HepG2 (cell line): Measurements from ENCODE around the gene SRXN1. TPM values are rescaled to one million over a fixed set of nuclear protein-coding genes. Genes with fewer than 3 reads are reported as not detected.

Experiments
- ATM ChIP-seq: fragments of 450-650 bp; IDR thresholded peaks from 2 replicates; pipeline ENCODE4 v1.7.1; 2017; ENCODE audit warnings: mild to moderate bottlenecking, borderline replicate concordance
- CREB3 ChIP-seq: sonication (generic); formaldehyde crosslinking; IDR thresholded peaks from 2 replicates; pipeline ENCODE4 v1.5.0; 2020; ENCODE audit warnings: missing genetic modification reagents
- EED ChIP-seq: sonication (generic); formaldehyde crosslinking; IDR thresholded peaks from 2 replicates; pipeline ENCODE4 v1.5.0; 2020; ENCODE audit warnings: mild to moderate bottlenecking, missing genetic modification reagents
- GATA4 ChIP-seq: sonication (generic); IDR thresholded peaks from 2 replicates; pipeline ENCODE4 v1.6.1; 2016; ENCODE audit warnings: antibody characterized with exemption, low read depth, borderline replicate concordance
- GTF2F1 ChIP-seq: fragments of 150-350 bp; IDR thresholded peaks from 2 replicates; pipeline ENCODE4 v1.6.1; 2014; ENCODE audit warnings: low read length
- HES4 ChIP-seq: sonication (generic); formaldehyde crosslinking; IDR thresholded peaks from 2 replicates; pipeline ENCODE4 v1.9.0; 2021; ENCODE audit warnings: mild to moderate bottlenecking, missing genetic modification reagents, borderline replicate concordance
- HNRNPK ChIP-seq: fragments of 200-400 bp; formaldehyde crosslinking; IDR thresholded peaks from 2 replicates; pipeline ENCODE4 v1.6.1; 2018; ENCODE audit warnings: low read length, low read depth, moderate library complexity, mild to moderate bottlenecking; ENCODE audit not compliant: poor library complexity, severe bottlenecking
- JUND ChIP-seq: sonication (generic); formaldehyde crosslinking; IDR thresholded peaks from 2 replicates; pipeline ENCODE4 v1.8.0; 2022; ENCODE audit warnings: mild to moderate bottlenecking, missing genetic modification reagents
- KLF15 ChIP-seq: sonication (generic); formaldehyde crosslinking; IDR thresholded peaks from 2 replicates; pipeline ENCODE4 v1.8.1; 2023; ENCODE audit warnings: borderline replicate concordance, mild to moderate bottlenecking, inconsistent platforms, missing genetic modification reagents, mixed read lengths
- MBNL3 ChIP-seq: fragments of 250-450 bp; sonication (Bioruptor Pico); conservative IDR thresholded peaks from 2 replicates; pipeline ENCODE4 v1.8.0; 2022; ENCODE audit warnings: mild to moderate bottlenecking, inconsistent platforms
- MIER3 ChIP-seq: IDR thresholded peaks from 2 replicates; pipeline ENCODE4 v1.6.1; 2016; ENCODE audit warnings: missing compliant biosample characterization, borderline replicate concordance
- MXD1 ChIP-seq: sonication (generic); formaldehyde crosslinking; IDR thresholded peaks from 2 replicates; pipeline ENCODE4 v1.4.0; 2020; ENCODE audit warnings: mild to moderate bottlenecking, missing genetic modification reagents
- MXI1 ChIP-seq: IDR thresholded peaks from 3 replicates; pipeline ENCODE4 v1.6.1; 2012; ENCODE audit warnings: low read depth, low read length, inconsistent platforms, borderline replicate concordance
- NCOA5 ChIP-seq: sonication (generic); formaldehyde crosslinking; IDR thresholded peaks from 2 replicates; pipeline ENCODE4 v1.4.0; 2020; ENCODE audit warnings: missing genetic modification reagents
- PHF5A ChIP-seq: IDR thresholded peaks from one replicate; pipeline ENCODE4 v1.6.1; 2018; ENCODE audit warnings: low read depth, missing genetic modification reagents; ENCODE audit not compliant: unreplicated experiment
- POLR2A ChIP-seq, 2 experiments: IDR thresholded peaks; 2 replicates each; pipeline ENCODE4 v1.6.1; 2011; ENCODE audit warnings: low read depth in 2 of 2, low read length in 2 of 2, mild to moderate bottlenecking in 1 of 2, moderate library complexity in 1 of 2; ENCODE audit not compliant: insufficient read depth in 1 of 2
- PRPF4 ChIP-seq: fragments of 200-400 bp; formaldehyde crosslinking; IDR thresholded peaks from 2 replicates; pipeline ENCODE4 v1.6.1; 2016; ENCODE audit warnings: low read length, low read depth; ENCODE audit not compliant: poor library complexity, severe bottlenecking
- RAD51 ChIP-seq: fragments of 450-650 bp; IDR thresholded peaks from 2 replicates; pipeline ENCODE4 v1.6.1; 2016; ENCODE audit warnings: borderline replicate concordance
- RNF2 ChIP-seq: fragments of 450-650 bp; conservative IDR thresholded peaks from 2 replicates; pipeline ENCODE4 v1.6.1; 2016; ENCODE audit warnings: low read depth
- RXRA ChIP-seq: sonication (generic); formaldehyde crosslinking; IDR thresholded peaks from 2 replicates; pipeline ENCODE4 v1.5.1; 2020; ENCODE audit warnings: missing genetic modification reagents
- SCMH1 ChIP-seq: sonication (generic); formaldehyde crosslinking; IDR thresholded peaks from 2 replicates; pipeline ENCODE4 v1.9.0; 2021; ENCODE audit warnings: missing genetic modification reagents, mild to moderate bottlenecking, borderline replicate concordance
- SIX1 ChIP-seq: sonication (generic); formaldehyde crosslinking; IDR thresholded peaks from 2 replicates; pipeline ENCODE4 v1.4.0; 2020; ENCODE audit warnings: missing genetic modification reagents, borderline replicate concordance
- SYNCRIP ChIP-seq: fragments of 200-400 bp; formaldehyde crosslinking; IDR thresholded peaks from 2 replicates; pipeline ENCODE4 v1.6.1; 2018; ENCODE audit warnings: mild to moderate bottlenecking, low read depth, low read length; ENCODE audit not compliant: insufficient read depth
- ZNF281 ChIP-seq: sonication (generic); formaldehyde crosslinking; IDR thresholded peaks from 2 replicates; pipeline ENCODE4 v1.4.0; 2020; ENCODE audit warnings: missing genetic modification reagents, borderline replicate concordance
- ZNF335 ChIP-seq: sonication (generic); formaldehyde crosslinking; IDR thresholded peaks from 2 replicates; pipeline ENCODE4 v1.4.0; 2020; ENCODE audit warnings: missing genetic modification reagents
- ZNF546 ChIP-seq: sonication (generic); formaldehyde crosslinking; conservative IDR thresholded peaks from 2 replicates; pipeline ENCODE4 v1.8.1; 2023; ENCODE audit warnings: mild to moderate bottlenecking, missing genetic modification reagents
- ZNF577 ChIP-seq: sonication (generic); formaldehyde crosslinking; IDR thresholded peaks from 2 replicates; pipeline ENCODE4 v1.4.0; 2020; ENCODE audit warnings: mild to moderate bottlenecking, low read depth, missing genetic modification reagents, borderline replicate concordance
- ZNF614 ChIP-seq: IDR thresholded peaks from 2 replicates; pipeline ENCODE4 v1.6.1; 2018; ENCODE audit warnings: missing biosample characterization, missing genetic modification reagents, inconsistent platforms, borderline replicate concordance
- ZNF674 ChIP-seq: sonication (generic); formaldehyde crosslinking; IDR thresholded peaks from 2 replicates; pipeline ENCODE4 v1.5.0; 2020; ENCODE audit warnings: low read depth, mild to moderate bottlenecking, missing genetic modification reagents
- ZSCAN22 ChIP-seq: sonication (generic); formaldehyde crosslinking; IDR thresholded peaks from 2 replicates; pipeline ENCODE4 v1.4.0; 2020; ENCODE audit warnings: mild to moderate bottlenecking, missing genetic modification reagents
- ZZZ3 ChIP-seq: sonication (generic); formaldehyde crosslinking; IDR thresholded peaks from 2 replicates; pipeline ENCODE4 v1.4.0; 2020; ENCODE audit warnings: missing genetic modification reagents, mild to moderate bottlenecking, borderline replicate concordance
- polyA plus RNA-seq, 8 experiments: library from polyadenylated mRNA; depleted of rRNA in 3 of 8; stranded (reverse) in 7 of 8; unstranded in 1 of 8; fragments of >200 nt; fragmentation: Illumina TruSeq in 4 of 8; extraction: Trizol in 4 of 8; gene quantifications; 2 replicates each; pipeline versions ENCODE4 v1.2.1 to v1.2.3, GENCODE V29; 2011 to 2016; ENCODE audit warnings: low read depth in 4 of 8, missing spikeins in 1 of 8, mixed read lengths in 1 of 8; ENCODE audit not compliant: insufficient read depth in 1 of 8
- total RNA-seq, 5 experiments: library from RNA; depleted of rRNA; stranded (reverse); fragments of >200 nt; fragmentation: Illumina TruSeq; extraction: Trizol; gene quantifications; 2 replicates each; pipeline ENCODE4 v1.2.3, GENCODE V29; 2016; ENCODE audit warnings: low read depth in 1 of 5

The SRXN1 gene
- total and polyA plus RNA-seq, 2 of the 13 experiments (the other 11 are each of a cell fraction or from before 2014, with no cell fraction given) = 29.9 to 87.7 TPM

- TF ChIP-seq ZZZ3 (CRISPR knock-in tag) (no peak), ZNF577 (CRISPR knock-in tag) (no peak), ATM (no peak), ZNF614 (CRISPR knock-in tag) (peak; percentile 22; the same call in 1 of the 2 replicates), HES4 (CRISPR knock-in tag) (no peak), PRPF4 (no peak), ZNF674 (CRISPR knock-in tag) (no peak), GTF2F1 (no peak), GATA4 (no peak), ZNF281 (no peak; the same call in 1 of the 2 replicates), MIER3 (CRISPR knock-in tag) (peak; percentile 40; the same call in 1 of the 2 replicates), PHF5A (CRISPR knock-in tag) (peak; percentile 37), ZNF546 (no peak), NCOA5 (CRISPR knock-in tag) (no peak), HNRNPK (no peak), ZNF335 (CRISPR knock-in tag) (no peak), JUND (no peak), POLR2A (IDR thresholded peaks at IDR 0.05; ENCODE audit: insufficient read depth in 1 of 2, low read depth in 2 of 2, low read length in 2 of 2) (no peak), MXI1 (no peak), EED (CRISPR knock-in tag) (no peak), RXRA (CRISPR knock-in tag) (peak; percentile 49; the same call in 1 of the 2 replicates), SCMH1 (CRISPR knock-in tag) (no peak), RAD51 (no peak), KLF15 (CRISPR knock-in tag) (no peak), MBNL3 (CRISPR knock-in tag) (no peak), CREB3 (CRISPR knock-in tag) (no peak), MXD1 (CRISPR knock-in tag) (no peak; the same call in 1 of the 2 replicates), ZSCAN22 (CRISPR knock-in tag) (no peak), SIX1 (CRISPR knock-in tag) (peak; percentile 36; the same call in 1 of the 2 replicates), SYNCRIP (no peak), RNF2 (no peak)
Measured at GRCh38 chr20:641516-641875, 11.5 kb downstream of the SRXN1 start (continued).
